ENCODE measurements around the gene CRYGS. TPM values are rescaled to one million over a fixed set of nuclear protein-coding genes. Genes with fewer than 3 reads are reported as not detected.
A peak's percentile ranks its signal among the peaks of the same experiment; 100 is the strongest.

Gene CRYGS
- total RNA-seq, 1 experiment from 2014 or later: 4.3 TPM

- POLR2A ChIA-PET: no interaction called here
- no peak for ATAC-seq
- BruUV-seq (replicated peaks): no TSS peak
Observed at GRCh38 chr3:186511702-186512101, 32.5 kb downstream of the CRYGS start.

More at GRCh38 chr3:186511702-186512101, 32.5 kb downstream of the CRYGS start:
- H2AFZ ChIP-seq (ENCODE audit: low read depth, low read length, poor library complexity, severe bottlenecking): no peak overlapping the region
- no peaks in the 10 kb centered on the region for H3K36me3 ChIP-seq (ENCODE audit: control insufficient read depth in 1 of 2, insufficient read depth in 2 of 2, low read length in 2 of 2)
- ChIA-PET CTCF (no interaction called here), RAD21 (ENCODE audit: low non-redundant PET in 1 of 2, low total read pairs in 2 of 2, uncharacterized antibody in 2 of 2, unreplicated experiment in 2 of 2) (no interaction called here)
- no peaks in the 10 kb centered on the region for H3K79me2 ChIP-seq (ENCODE audit: insufficient read depth, low read length)
- no peak overlapping the region for H3K4me2 ChIP-seq (ENCODE audit: low read length)
- peaks cover 32% of the 10 kb centered on the region for H3K27me3 ChIP-seq (ENCODE audit: insufficient read depth, low read length)
- no peak overlapping the region for H3K27ac ChIP-seq (ENCODE audit: low read depth, low read length)
- H3K9me3 ChIP-seq (ENCODE audit: control insufficient read depth in 1 of 2, insufficient read depth in 1 of 2, low read depth in 1 of 2, low read length in 2 of 2): no peaks in the 10 kb centered on the region
- TF ChIP-seq REST (IDR thresholded peaks at IDR 0.05; ENCODE audit: low read depth): 0 out of 2 replicates have a peak, but pooled peaks have one; percentile 6
- no peak for TF ChIP-seq YY1 (IDR thresholded peaks at IDR 0.05; ENCODE audit: extremely low read depth, insufficient replicate concordance, low read depth, low read length)
- no peak for TF ChIP-seq SRF (IDR thresholded peaks at IDR 0.05; ENCODE audit: low read depth)
- TF ChIP-seq RAD21 (IDR thresholded peaks at IDR 0.05; ENCODE audit: low read depth): no peak
- no peak for TF ChIP-seq MAX (IDR thresholded peaks at IDR 0.05)
- no peak for TF ChIP-seq JUND (IDR thresholded peaks at IDR 0.05)
- H3K4me3 ChIP-seq (replicated peaks in 1 of 2; ENCODE audit: low read depth in 1 of 2, low read length in 2 of 2): no peak overlapping the region
- no peak overlapping the region for H3K9ac ChIP-seq (ENCODE audit: low read length)
- H4K20me1 ChIP-seq (ENCODE audit: insufficient read depth): no peaks in the 10 kb centered on the region
- no peaks in the 10 kb centered on the region for H3K4me1 ChIP-seq (ENCODE audit: control insufficient read depth in 1 of 2, insufficient read depth in 2 of 2, low read length in 2 of 2)
- H3K9me2 ChIP-seq (ENCODE audit: insufficient read depth): no peaks in the 10 kb centered on the region
- intact Hi-C loops (cut with micrococcal nuclease): no loop called here
- DNase-seq (ENCODE audit: low read depth, low spot score): no peak

All from HCT116 (cell line).